HepG2 (cell line): ENCODE measurements around the gene SLC27A1. TPM values are rescaled to one million over a fixed set of nuclear protein-coding genes. Genes with fewer than 3 reads are reported as not detected.

Source experiments
- CBX5 ChIP-seq: sonication (generic); formaldehyde crosslinking; IDR thresholded peaks from 2 replicates; pipeline ENCODE4 v1.4.0; 2020; ENCODE audit warnings: missing genetic modification reagents, borderline replicate concordance
- FOXK1 ChIP-seq: sonication (generic); formaldehyde crosslinking; IDR thresholded peaks from 2 replicates; pipeline ENCODE4 v1.4.0; 2020; ENCODE audit warnings: low read depth, missing genetic modification reagents, borderline replicate concordance
- FOXO1 ChIP-seq: sonication (generic); formaldehyde crosslinking; IDR thresholded peaks from 2 replicates; pipeline ENCODE4 v1.4.0; 2020; ENCODE audit warnings: missing genetic modification reagents
- GTF2F1 ChIP-seq: fragments of 150-350 bp; IDR thresholded peaks from 2 replicates; pipeline ENCODE4 v1.6.1; 2014; ENCODE audit warnings: low read length
- MAZ ChIP-seq, 2 experiments: sonication (generic) in 1 of 2; formaldehyde crosslinking in 1 of 2; IDR thresholded peaks; 2 replicates each; pipeline versions ENCODE4 v1.5.0 to v1.6.1; 2012 to 2020; ENCODE audit warnings: low read depth in 2 of 2, mild to moderate bottlenecking in 2 of 2, borderline replicate concordance in 1 of 2, improper control_type of control experiment in 1 of 2, low read length in 1 of 2, missing genetic modification reagents in 1 of 2, moderate library complexity in 1 of 2
- MTF2 ChIP-seq: sonication (generic); formaldehyde crosslinking; IDR thresholded peaks from 2 replicates; pipeline ENCODE4 v1.5.0; 2020; ENCODE audit warnings: missing genetic modification reagents, borderline replicate concordance
- MXI1 ChIP-seq: IDR thresholded peaks from 3 replicates; pipeline ENCODE4 v1.6.1; 2012; ENCODE audit warnings: low read depth, low read length, inconsistent platforms, borderline replicate concordance
- PHF8 ChIP-seq: sonication (generic); formaldehyde crosslinking; IDR thresholded peaks from 2 replicates; pipeline ENCODE4 v1.5.0; 2020; ENCODE audit warnings: missing genetic modification reagents
- POLR2G ChIP-seq: fragments of 200-400 bp; formaldehyde crosslinking; IDR thresholded peaks from 2 replicates; pipeline ENCODE4 v1.6.1; 2018; ENCODE audit warnings: mild to moderate bottlenecking, low read depth, low read length, moderate library complexity
- RFXAP ChIP-seq: sonication (generic); formaldehyde crosslinking; IDR thresholded peaks from 2 replicates; pipeline ENCODE4 v1.4.0; 2020; ENCODE audit warnings: missing genetic modification reagents, borderline replicate concordance
- SAP130 ChIP-seq: IDR thresholded peaks from 2 replicates; pipeline ENCODE4 v1.6.1; 2016; ENCODE audit warnings: low read depth
- SP2 ChIP-seq: sonication (generic); formaldehyde crosslinking; IDR thresholded peaks from 2 replicates; pipeline ENCODE4 v1.5.1; 2020; ENCODE audit warnings: mild to moderate bottlenecking, missing genetic modification reagents
- SSRP1 ChIP-seq: IDR thresholded peaks from 2 replicates; pipeline ENCODE4 v1.6.1; 2016; ENCODE audit warnings: control low read depth
- ZBTB14 ChIP-seq: sonication (generic); formaldehyde crosslinking; IDR thresholded peaks from 2 replicates; pipeline ENCODE4 v1.4.0; 2020; ENCODE audit warnings: missing genetic modification reagents
- ZFP36L1 ChIP-seq: sonication (generic); formaldehyde crosslinking; IDR thresholded peaks from 2 replicates; pipeline ENCODE4 v1.8.0; 2022; ENCODE audit warnings: mild to moderate bottlenecking, missing genetic modification reagents, moderate library complexity
- ZFY ChIP-seq: sonication (generic); formaldehyde crosslinking; IDR thresholded peaks from 2 replicates; pipeline ENCODE4 v1.4.0; 2020; ENCODE audit warnings: missing genetic modification reagents
- ZNF549 ChIP-seq: sonication (generic); formaldehyde crosslinking; IDR thresholded peaks from 2 replicates; pipeline ENCODE4 v1.5.0; 2020; ENCODE audit warnings: missing genetic modification reagents
- polyA plus RNA-seq, 8 experiments: library from polyadenylated mRNA; depleted of rRNA in 3 of 8; stranded (reverse) in 7 of 8; unstranded in 1 of 8; fragments of >200 nt; fragmentation: Illumina TruSeq in 4 of 8; extraction: Trizol in 4 of 8; gene quantifications; 2 replicates each; pipeline versions ENCODE4 v1.2.1 to v1.2.3, GENCODE V29; 2011 to 2016; ENCODE audit warnings: low read depth in 4 of 8, missing spikeins in 1 of 8, mixed read lengths in 1 of 8; ENCODE audit not compliant: insufficient read depth in 1 of 8
- total RNA-seq, 5 experiments: library from RNA; depleted of rRNA; stranded (reverse); fragments of >200 nt; fragmentation: Illumina TruSeq; extraction: Trizol; gene quantifications; 2 replicates each; pipeline ENCODE4 v1.2.3, GENCODE V29; 2016; ENCODE audit warnings: low read depth in 1 of 5
- TF ChIP-seq, protein P1 (sequence below): sonication (generic); formaldehyde crosslinking; IDR thresholded peaks from 2 replicates; pipeline ENCODE4 v1.4.0; 2020; ENCODE audit warnings: missing genetic modification reagents
- TF ChIP-seq, protein P2 (sequence below): sonication (generic); formaldehyde crosslinking; IDR thresholded peaks from 2 replicates; pipeline ENCODE4 v1.9.0; 2022; ENCODE audit warnings: missing genetic modification reagents, mild to moderate bottlenecking, borderline replicate concordance
- TF ChIP-seq, protein P3 (sequence below): IDR thresholded peaks from 2 replicates; pipeline ENCODE4 v1.6.1; 2016; ENCODE audit warnings: control low read depth
- TF ChIP-seq, protein P4 (sequence below): fragments of 450-650 bp; IDR thresholded peaks from 2 replicates; pipeline ENCODE4 v1.6.1; 2016

Gene SLC27A1
- total and polyA plus RNA-seq, 2 of the 13 experiments (the other 11 are each of a cell fraction or from before 2014, with no cell fraction given), result 4.1 to 8.8 TPM

- peak; percentile 49; the same call in 1 of the 2 replicates for TF ChIP-seq MTF2 (CRISPR knock-in tag)
- TF ChIP-seq PHF8 (CRISPR knock-in tag), result peak; percentile 52; the same call in 1 of the 2 replicates
- TF ChIP-seq RFXAP (CRISPR knock-in tag), result 0 out of 2 replicates have a peak, but pooled peaks have one; percentile 8
- TF ChIP-seq, protein P1, sequence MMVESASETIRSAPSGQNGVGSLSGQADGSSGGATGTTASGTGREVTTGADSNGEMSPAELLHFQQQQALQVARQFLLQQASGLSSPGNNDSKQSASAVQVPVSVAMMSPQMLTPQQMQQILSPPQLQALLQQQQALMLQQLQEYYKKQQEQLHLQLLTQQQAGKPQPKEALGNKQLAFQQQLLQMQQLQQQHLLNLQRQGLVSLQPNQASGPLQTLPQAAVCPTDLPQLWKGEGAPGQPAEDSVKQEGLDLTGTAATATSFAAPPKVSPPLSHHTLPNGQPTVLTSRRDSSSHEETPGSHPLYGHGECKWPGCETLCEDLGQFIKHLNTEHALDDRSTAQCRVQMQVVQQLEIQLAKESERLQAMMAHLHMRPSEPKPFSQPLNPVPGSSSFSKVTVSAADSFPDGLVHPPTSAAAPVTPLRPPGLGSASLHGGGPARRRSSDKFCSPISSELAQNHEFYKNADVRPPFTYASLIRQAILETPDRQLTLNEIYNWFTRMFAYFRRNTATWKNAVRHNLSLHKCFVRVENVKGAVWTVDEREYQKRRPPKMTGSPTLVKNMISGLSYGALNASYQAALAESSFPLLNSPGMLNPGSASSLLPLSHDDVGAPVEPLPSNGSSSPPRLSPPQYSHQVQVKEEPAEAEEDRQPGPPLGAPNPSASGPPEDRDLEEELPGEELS (CRISPR knock-in tag), result 0 out of 2 replicates have a peak, but pooled peaks have one; percentile 26
- TF ChIP-seq MAZ (IDR thresholded peaks at IDR 0.05; ENCODE audit: borderline replicate concordance, low read depth, low read length), result peak; percentile 74
- no peak for TF ChIP-seq MAZ (CRISPR knock-in tag; IDR thresholded peaks at IDR 0.05; ENCODE audit: low read depth)
- TF ChIP-seq ZFY (CRISPR knock-in tag), result peak; percentile 72
- peak; percentile 76 for TF ChIP-seq SP2 (CRISPR knock-in tag)
- TF ChIP-seq GTF2F1, result no peak
- no peak for TF ChIP-seq ZNF549
- TF ChIP-seq MXI1, result peak; percentile 46; the same call in 1 of the 3 replicates
- 0 out of 2 replicates have a peak, but pooled peaks have one; percentile 17 for TF ChIP-seq CBX5 (CRISPR knock-in tag)
- TF ChIP-seq, protein P2, sequence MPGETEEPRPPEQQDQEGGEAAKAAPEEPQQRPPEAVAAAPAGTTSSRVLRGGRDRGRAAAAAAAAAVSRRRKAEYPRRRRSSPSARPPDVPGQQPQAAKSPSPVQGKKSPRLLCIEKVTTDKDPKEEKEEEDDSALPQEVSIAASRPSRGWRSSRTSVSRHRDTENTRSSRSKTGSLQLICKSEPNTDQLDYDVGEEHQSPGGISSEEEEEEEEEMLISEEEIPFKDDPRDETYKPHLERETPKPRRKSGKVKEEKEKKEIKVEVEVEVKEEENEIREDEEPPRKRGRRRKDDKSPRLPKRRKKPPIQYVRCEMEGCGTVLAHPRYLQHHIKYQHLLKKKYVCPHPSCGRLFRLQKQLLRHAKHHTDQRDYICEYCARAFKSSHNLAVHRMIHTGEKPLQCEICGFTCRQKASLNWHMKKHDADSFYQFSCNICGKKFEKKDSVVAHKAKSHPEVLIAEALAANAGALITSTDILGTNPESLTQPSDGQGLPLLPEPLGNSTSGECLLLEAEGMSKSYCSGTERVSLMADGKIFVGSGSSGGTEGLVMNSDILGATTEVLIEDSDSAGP, result peak; percentile 25; the same call in 1 of the 2 replicates
- TF ChIP-seq SAP130, result 0 out of 2 replicates have a peak, but pooled peaks have one; percentile 30
- TF ChIP-seq FOXK1 (CRISPR knock-in tag), result peak; percentile 19; the same call in 1 of the 2 replicates
- TF ChIP-seq FOXO1 (CRISPR knock-in tag), result peak; percentile 30; the same call in 1 of the 2 replicates
- peak; percentile 29; the same call in 1 of the 2 replicates for TF ChIP-seq SSRP1 (CRISPR knock-in tag)
- TF ChIP-seq, protein P3, sequence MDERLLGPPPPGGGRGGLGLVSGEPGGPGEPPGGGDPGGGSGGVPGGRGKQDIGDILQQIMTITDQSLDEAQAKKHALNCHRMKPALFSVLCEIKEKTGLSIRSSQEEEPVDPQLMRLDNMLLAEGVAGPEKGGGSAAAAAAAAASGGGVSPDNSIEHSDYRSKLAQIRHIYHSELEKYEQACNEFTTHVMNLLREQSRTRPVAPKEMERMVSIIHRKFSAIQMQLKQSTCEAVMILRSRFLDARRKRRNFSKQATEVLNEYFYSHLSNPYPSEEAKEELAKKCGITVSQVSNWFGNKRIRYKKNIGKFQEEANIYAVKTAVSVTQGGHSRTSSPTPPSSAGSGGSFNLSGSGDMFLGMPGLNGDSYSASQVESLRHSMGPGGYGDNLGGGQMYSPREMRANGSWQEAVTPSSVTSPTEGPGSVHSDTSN (CRISPR knock-in tag), result peak; percentile 83
- TF ChIP-seq, protein P4, sequence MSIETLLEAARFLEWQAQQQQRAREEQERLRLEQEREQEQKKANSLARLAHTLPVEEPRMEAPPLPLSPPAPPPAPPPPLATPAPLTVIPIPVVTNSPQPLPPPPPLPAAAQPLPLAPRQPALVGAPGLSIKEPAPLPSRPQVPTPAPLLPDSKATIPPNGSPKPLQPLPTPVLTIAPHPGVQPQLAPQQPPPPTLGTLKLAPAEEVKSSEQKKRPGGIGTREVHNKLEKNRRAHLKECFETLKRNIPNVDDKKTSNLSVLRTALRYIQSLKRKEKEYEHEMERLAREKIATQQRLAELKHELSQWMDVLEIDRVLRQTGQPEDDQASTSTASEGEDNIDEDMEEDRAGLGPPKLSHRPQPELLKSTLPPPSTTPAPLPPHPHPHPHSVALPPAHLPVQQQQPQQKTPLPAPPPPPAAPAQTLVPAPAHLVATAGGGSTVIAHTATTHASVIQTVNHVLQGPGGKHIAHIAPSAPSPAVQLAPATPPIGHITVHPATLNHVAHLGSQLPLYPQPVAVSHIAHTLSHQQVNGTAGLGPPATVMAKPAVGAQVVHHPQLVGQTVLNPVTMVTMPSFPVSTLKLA, result peak; percentile 26; the same call in 1 of the 2 replicates
- TF ChIP-seq ZBTB14 (CRISPR knock-in tag), result peak; percentile 64; the same call in 1 of the 2 replicates
- peak; percentile 55; the same call in 1 of the 2 replicates for TF ChIP-seq POLR2G
- TF ChIP-seq ZFP36L1, result peak; percentile 30; the same call in 1 of the 2 replicates
Measured at GRCh38 chr19:17470068-17470841, at the start of gene SLC27A1 (continued).
